HG02885 (cell line): ENCODE results near the gene PTPRN2.

Experiments used
- ATAC-seq: cut with Tn5 transposase; IDR thresholded peaks from one replicate; pipeline ENCODE4 v1.9.1; 2021; ENCODE audit warnings: mild to moderate bottlenecking; ENCODE audit not compliant: unreplicated experiment, poor library complexity

The PTPRN2 gene

GRCh38 chr7:158603773-158604755 is 16.4 kb upstream of the PTPRN2 start:
- peak; percentile 32 for ATAC-seq

GRCh38 chr7:158602905-158603772 is 15.5 kb upstream of the PTPRN2 start:
- peak; percentile 71 for ATAC-seq

GRCh38 chr7:158602041-158602440 is 14.4 kb upstream of the PTPRN2 start:
- ATAC-seq: no peak

GRCh38 chr7:158601090-158601489 is 13.5 kb upstream of the PTPRN2 start:
- no peak for ATAC-seq

- ATAC-seq: no peak
Observed at GRCh38 chr7:158596745-158597144, 9.1 kb upstream of the PTPRN2 start.

- ATAC-seq: no peak
Observed at GRCh38 chr7:158596309-158596708, 8.7 kb upstream of the PTPRN2 start.

- ATAC-seq: no peak
Observed at GRCh38 chr7:158595068-158595467, 7.4 kb upstream of the PTPRN2 start.

- ATAC-seq: no peak
Observed at GRCh38 chr7:158592541-158592940, 4.9 kb upstream of the PTPRN2 start.

- ATAC-seq: no peak
Observed at GRCh38 chr7:158591944-158592343, 4.3 kb upstream of the PTPRN2 start.

- no peak for ATAC-seq
Observed at GRCh38 chr7:158590181-158590530, 2.5 kb upstream of the PTPRN2 start.

- no peak for ATAC-seq
Observed at GRCh38 chr7:158589653-158590052, 2.0 kb upstream of the PTPRN2 start.

- no peak for ATAC-seq
Observed at GRCh38 chr7:158588878-158589442, 1.3 kb upstream of the PTPRN2 start.

GRCh38 chr7:158588085-158588877 is 658 bp upstream of the PTPRN2 start:
- peak; percentile 4 for ATAC-seq

GRCh38 chr7:158586499-158587161 is 993 bp downstream of the PTPRN2 start:
- ATAC-seq: no peak

- ATAC-seq: no peak
Observed at GRCh38 chr7:158585721-158586498, 1.7 kb downstream of the PTPRN2 start.

GRCh38 chr7:158584407-158584806 is 3.2 kb downstream of the PTPRN2 start:
- no peak for ATAC-seq

GRCh38 chr7:158583810-158584209 is 3.8 kb downstream of the PTPRN2 start:
- ATAC-seq: no peak

- no peak for ATAC-seq
Observed at GRCh38 chr7:158583143-158583542, 4.5 kb downstream of the PTPRN2 start.

- no peak for ATAC-seq
Observed at GRCh38 chr7:158582089-158582456, 5.5 kb downstream of the PTPRN2 start.
